ENCODE results near the gene LIPC. TPM values are rescaled to one million over a fixed set of nuclear protein-coding genes. Genes with fewer than 3 reads are reported as not detected.

The LIPC gene
- total RNA-seq, 2 experiments from 2014 or later, result 0.30 to 0.50 TPM

DNA sequence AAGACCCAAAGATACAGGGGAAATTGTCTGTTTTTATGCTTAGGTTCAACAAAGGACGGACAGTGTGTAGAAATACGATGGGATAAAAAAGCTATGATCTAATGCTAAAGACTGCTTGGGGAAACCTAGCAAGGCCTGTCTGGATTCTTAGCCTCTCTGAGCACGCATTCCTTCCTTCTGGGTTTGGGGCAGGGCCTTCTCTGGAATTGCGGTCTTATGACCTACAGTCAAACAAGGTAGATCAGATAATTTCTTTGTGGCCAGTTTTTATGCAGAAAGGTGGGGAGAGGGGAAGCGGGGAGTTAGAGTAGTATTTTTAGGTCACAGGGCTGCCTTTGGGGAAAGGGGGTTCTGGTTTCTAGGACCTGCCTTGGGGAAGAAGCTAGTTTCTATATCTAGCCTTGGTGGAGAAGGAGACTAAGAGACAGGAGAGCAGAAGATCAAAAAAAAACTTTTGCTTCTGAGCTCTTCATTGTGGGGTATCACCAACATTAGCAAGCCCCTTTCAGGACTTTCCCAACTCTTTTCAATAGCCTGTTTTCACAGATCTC lies 39.1 kb upstream of the LIPC start:
- POLR2A ChIA-PET, result no interaction called here
- no peaks in the 10 kb centered on the region for H3K4me1 Mint-ChIP-seq
- H3K36me3 Mint-ChIP-seq (ENCODE audit: low read depth), result no peaks in the 10 kb centered on the region
- intact Hi-C loops (cut with DNase I, micrococcal nuclease), result no loop called here
- CTCF ChIA-PET, result interaction anchor here (0.7 kb wide), 1 partner anchor 12 kb away, joined by 3 read pairs; no protein-coding TSS in a partner anchor
- DNase-seq (no peak), ATAC-seq (no peak)
- no peak overlapping the region for H3K27ac Mint-ChIP-seq
- H3K27me3 Mint-ChIP-seq, result no peaks in the 10 kb centered on the region
- H3K4me3 Mint-ChIP-seq, result no peak overlapping the region
- H3K9me3 Mint-ChIP-seq (ENCODE audit: low read depth), result no peaks in the 10 kb centered on the region

DNA sequence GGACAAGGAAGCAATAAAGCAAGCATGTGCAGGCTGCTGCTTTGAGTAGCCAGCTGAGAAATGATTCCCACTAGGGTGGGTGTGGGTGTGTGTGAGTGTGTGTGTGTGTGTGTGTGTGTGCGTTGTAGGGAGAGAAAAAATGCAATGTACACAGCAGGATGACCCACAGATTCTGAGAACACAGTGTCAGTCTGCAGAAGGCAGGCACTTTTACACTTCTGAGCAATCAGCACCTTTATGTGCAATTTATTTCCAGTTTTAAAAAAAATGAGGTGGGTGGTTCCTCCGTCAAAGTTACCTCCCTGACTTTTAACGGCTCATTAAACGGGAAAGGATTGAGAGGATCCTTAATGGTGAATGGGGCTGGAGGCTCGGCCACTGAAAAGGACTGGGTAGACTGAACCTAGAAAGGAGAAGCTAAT lies 38.5 kb upstream of the LIPC start:
- POLR2A ChIA-PET, result interaction anchor here (1.0 kb wide), 1 partner anchor 38 kb away, joined by 3 read pairs; no protein-coding TSS in a partner anchor
- H3K4me3 Mint-ChIP-seq, result no peak overlapping the region
- CTCF ChIA-PET, result interaction anchor here (0.7 kb wide), 1 partner anchor 12 kb away, joined by 3 read pairs; no protein-coding TSS in a partner anchor
- no peak for ATAC-seq
- no peaks in the 10 kb centered on the region for H3K9me3 Mint-ChIP-seq (ENCODE audit: low read depth)
- no peak overlapping the region for H3K27ac Mint-ChIP-seq
- no peaks in the 10 kb centered on the region for H3K36me3 Mint-ChIP-seq (ENCODE audit: low read depth)
- no peak for DNase-seq
- intact Hi-C loops (cut with DNase I, micrococcal nuclease), result no loop called here
- H3K27me3 Mint-ChIP-seq, result no peaks in the 10 kb centered on the region
- no peaks in the 10 kb centered on the region for H3K4me1 Mint-ChIP-seq

DNA sequence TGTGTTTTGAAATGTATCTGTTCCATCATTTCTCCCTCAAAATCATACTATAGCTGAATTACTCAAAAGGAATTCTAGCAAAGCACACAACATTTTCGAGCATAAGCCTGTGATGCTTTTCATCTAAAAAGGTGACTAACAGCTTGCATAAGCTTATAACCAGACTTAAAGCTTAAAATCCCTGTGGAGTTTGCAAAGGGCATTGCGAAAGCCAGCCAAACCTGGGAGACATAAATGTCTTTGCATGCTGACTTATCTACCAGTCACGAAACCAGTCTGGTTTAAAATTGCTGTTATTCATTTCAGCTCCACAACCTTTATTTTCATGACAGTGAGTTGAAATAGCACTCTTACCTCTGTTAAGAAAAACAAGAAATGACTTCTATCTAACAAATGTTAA lies 35.6 kb upstream of the LIPC start:
- no peak overlapping the region for H3K27ac Mint-ChIP-seq
- ATAC-seq (no peak), DNase-seq (no peak)
- CTCF ChIA-PET, result interaction anchor here (1.0 kb wide), 1 partner anchor 127 kb away, joined by 3 read pairs; no protein-coding TSS in a partner anchor
- no peaks in the 10 kb centered on the region for H3K27me3 Mint-ChIP-seq
- intact Hi-C loops (cut with DNase I, micrococcal nuclease), result no loop called here
- no peak overlapping the region for H3K4me3 Mint-ChIP-seq
- POLR2A ChIA-PET, result no interaction called here
- H3K4me1 Mint-ChIP-seq, result no peaks in the 10 kb centered on the region
- no peaks in the 10 kb centered on the region for H3K36me3 Mint-ChIP-seq (ENCODE audit: low read depth)
- no peaks in the 10 kb centered on the region for H3K9me3 Mint-ChIP-seq (ENCODE audit: low read depth)

DNA sequence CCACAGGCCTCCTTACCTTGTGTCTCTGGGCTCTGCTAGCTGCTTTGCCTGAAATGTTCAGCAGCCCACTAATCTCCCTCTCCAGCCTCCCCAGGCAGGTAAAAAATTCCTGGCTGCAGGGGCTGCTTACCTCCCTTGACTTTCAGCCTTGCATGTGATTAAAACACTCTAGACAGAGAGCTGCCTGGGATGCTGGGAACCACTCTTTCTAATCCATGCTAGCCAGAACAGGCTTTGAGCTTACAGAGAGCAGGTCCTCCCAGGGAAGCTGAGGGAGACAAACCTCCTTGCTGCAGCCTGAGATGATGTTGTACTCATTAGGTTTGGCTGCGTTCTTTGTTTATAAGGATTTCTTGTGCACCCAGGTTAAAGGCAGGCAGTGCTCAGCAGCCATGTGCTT lies 33.7 kb upstream of the LIPC start:
- DNase-seq (no peak), ATAC-seq (no peak)
- Mint-ChIP-seq H3K27ac (no peak overlapping the region), H3K27me3 (no peaks in the 10 kb centered on the region), H3K9me3 (ENCODE audit: low read depth) (no peaks in the 10 kb centered on the region), H3K4me3 (no peak overlapping the region), H3K4me1 (no peaks in the 10 kb centered on the region), H3K36me3 (ENCODE audit: low read depth) (no peaks in the 10 kb centered on the region)
- ChIA-PET CTCF (interaction anchor here (0.7 kb wide), 1 partner anchor 350 kb away, joined by 3 read pairs; no protein-coding TSS in a partner anchor), POLR2A (no interaction called here)
- intact Hi-C loops (cut with DNase I, micrococcal nuclease), result no loop called here

DNA sequence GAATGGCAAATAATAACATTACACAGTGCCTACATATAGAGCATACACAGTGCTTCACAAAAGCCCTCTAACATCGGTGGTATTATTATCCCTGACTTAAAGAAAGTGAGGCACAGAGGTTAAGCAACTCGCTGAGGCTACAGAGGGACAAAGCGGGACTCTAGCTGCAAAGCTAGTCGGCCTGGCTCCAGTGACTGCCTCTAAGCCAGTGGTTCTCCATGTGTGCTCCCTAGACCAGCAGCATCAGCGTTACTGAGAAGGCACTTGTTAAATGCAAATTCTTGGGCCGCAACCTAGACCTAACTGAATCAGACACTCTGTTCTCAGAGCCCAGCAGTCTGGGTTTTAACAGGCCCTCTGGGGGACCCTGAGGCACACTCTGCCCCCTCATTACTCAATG lies 33.1 kb upstream of the LIPC start:
- no peaks in the 10 kb centered on the region for H3K27me3 Mint-ChIP-seq
- intact Hi-C loops (cut with DNase I, micrococcal nuclease), result no loop called here
- H3K27ac Mint-ChIP-seq, result no peak overlapping the region
- no peak for ATAC-seq
- no peaks in the 10 kb centered on the region for H3K9me3 Mint-ChIP-seq (ENCODE audit: low read depth)
- POLR2A ChIA-PET, result no interaction called here
- H3K36me3 Mint-ChIP-seq (ENCODE audit: low read depth), result no peaks in the 10 kb centered on the region
- H3K4me3 Mint-ChIP-seq, result no peak overlapping the region
- no peak for DNase-seq
- no peaks in the 10 kb centered on the region for H3K4me1 Mint-ChIP-seq
- CTCF ChIA-PET, result interaction anchor here (0.7 kb wide), 1 partner anchor 350 kb away, joined by 3 read pairs; no protein-coding TSS in a partner anchor

DNA sequence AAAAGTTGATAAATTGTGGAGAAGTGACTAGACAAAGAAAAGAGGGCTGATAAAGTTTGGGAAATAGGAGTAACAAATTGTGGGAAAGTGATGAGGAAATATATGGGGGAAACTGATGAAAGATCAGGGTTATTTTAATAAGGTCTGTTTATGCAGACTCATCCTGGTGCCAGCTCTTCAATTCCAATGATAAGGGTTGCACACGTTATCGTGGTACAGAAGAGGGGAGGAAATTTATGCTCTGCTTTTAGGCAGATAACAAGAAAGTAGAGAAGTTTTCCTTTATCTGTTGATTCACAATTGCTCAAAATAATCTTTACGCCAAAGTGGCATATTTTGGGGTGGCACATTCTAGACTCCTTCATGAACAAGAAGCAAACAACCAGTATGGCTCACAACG lies 32.1 kb upstream of the LIPC start:
- CTCF ChIA-PET, result no interaction called here
- no peak for DNase-seq
- no peaks in the 10 kb centered on the region for H3K4me1 Mint-ChIP-seq
- POLR2A ChIA-PET, result no interaction called here
- no peaks in the 10 kb centered on the region for H3K9me3 Mint-ChIP-seq (ENCODE audit: low read depth)
- ATAC-seq, result no peak
- no peaks in the 10 kb centered on the region for H3K36me3 Mint-ChIP-seq (ENCODE audit: low read depth)
- H3K27ac Mint-ChIP-seq, result no peak overlapping the region
- intact Hi-C loops (cut with DNase I, micrococcal nuclease), result no loop called here
- H3K4me3 Mint-ChIP-seq, result no peak overlapping the region
- peaks cover 1% of the 10 kb centered on the region for H3K27me3 Mint-ChIP-seq

DNA sequence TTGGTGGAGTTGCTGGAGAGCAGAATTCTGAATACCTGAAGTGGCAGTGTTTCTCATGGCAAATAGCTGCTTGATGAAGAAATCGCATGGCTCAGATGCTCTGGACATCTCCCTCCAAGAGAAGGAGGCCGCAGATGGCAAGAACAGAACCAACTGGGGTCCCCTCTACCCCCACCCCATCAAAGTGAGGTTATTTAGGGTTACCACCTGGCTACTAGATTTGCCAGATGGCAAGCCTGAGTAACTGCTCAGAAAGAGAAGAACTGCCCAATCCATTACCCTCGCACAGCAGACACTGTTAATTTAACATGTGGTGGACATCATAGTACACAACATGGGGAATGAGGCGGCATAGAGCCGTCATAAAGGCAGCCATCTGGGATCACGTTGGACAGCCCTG lies 30.5 kb upstream of the LIPC start:
- POLR2A ChIA-PET, result no interaction called here
- H3K9me3 Mint-ChIP-seq (ENCODE audit: low read depth), result no peaks in the 10 kb centered on the region
- CTCF ChIA-PET, result no interaction called here
- H3K27ac Mint-ChIP-seq, result no peak overlapping the region
- no peak overlapping the region for H3K4me3 Mint-ChIP-seq
- H3K4me1 Mint-ChIP-seq, result no peaks in the 10 kb centered on the region
- ATAC-seq (no peak), DNase-seq (no peak)
- intact Hi-C loops (cut with DNase I, micrococcal nuclease), result no loop called here
- no peaks in the 10 kb centered on the region for H3K36me3 Mint-ChIP-seq (ENCODE audit: low read depth)
- H3K27me3 Mint-ChIP-seq, result peaks cover 1% of the 10 kb centered on the region

DNA sequence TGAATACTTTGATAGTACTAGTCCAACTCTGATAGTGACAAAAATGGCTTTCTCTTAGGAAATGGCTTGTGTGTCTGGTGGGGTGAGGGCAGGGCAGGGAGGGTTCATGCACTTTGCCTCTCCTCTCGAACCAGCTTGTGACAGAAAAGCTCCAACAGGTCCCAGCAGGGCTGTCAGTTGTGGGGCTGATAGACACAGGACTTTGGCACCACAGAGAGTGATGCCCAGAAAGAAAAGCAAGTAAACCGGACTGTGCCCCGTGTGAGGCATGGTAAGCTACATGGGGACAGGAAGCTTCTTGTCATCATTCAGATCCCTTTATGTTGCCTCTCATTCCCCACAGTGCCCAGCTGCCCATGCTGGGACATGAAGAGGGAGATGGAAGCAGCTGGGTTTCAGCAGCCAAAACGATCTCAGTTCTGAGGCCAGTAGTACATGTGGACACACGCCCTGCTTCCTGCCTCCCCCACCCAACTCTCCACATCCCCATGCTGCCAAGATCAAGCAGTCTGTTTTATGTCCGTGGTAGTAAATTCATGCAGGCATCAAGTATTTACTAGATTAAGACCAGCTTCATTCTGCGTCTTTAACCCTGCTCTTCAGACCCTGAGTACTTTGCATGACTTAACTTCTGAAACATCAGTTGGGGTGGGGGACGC lies 29.7 kb upstream of the LIPC start:
- no peak for DNase-seq
- no peaks in the 10 kb centered on the region for H3K4me1 Mint-ChIP-seq
- no peak overlapping the region for H3K27ac Mint-ChIP-seq
- H3K9me3 Mint-ChIP-seq (ENCODE audit: low read depth), result no peaks in the 10 kb centered on the region
- intact Hi-C loops (cut with DNase I, micrococcal nuclease), result no loop called here
- ChIA-PET CTCF (interaction anchor here (0.8 to 1.0 kb wide), 2 partner anchors 62 to 90 kb away, joined by 3 read pairs; no protein-coding TSS in a partner anchor), POLR2A (no interaction called here)
- ATAC-seq, result no peak
- H3K36me3 Mint-ChIP-seq (ENCODE audit: low read depth), result no peaks in the 10 kb centered on the region
- H3K4me3 Mint-ChIP-seq, result no peak overlapping the region
- peaks cover 1% of the 10 kb centered on the region for H3K27me3 Mint-ChIP-seq

DNA sequence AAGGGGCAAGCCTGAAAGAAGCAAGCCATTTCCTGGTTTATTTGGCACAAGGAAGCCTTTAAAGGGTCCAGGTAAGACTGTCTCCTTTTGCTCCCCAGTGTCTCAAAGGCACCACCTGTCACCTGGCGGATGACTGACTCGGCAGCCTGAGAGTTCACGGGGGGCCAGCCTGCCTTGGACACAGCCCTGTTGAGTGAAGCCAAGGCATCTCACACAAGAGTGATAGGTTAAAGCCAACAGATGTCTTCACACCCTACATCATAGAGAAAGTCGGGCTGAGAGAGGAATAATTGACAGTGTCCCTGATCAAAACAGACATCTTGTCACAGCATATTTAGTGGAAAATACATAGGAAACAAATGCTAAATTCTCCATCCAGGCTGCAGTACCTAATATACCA lies 28.2 kb upstream of the LIPC start:
- no peaks in the 10 kb centered on the region for H3K36me3 Mint-ChIP-seq (ENCODE audit: low read depth)
- no peaks in the 10 kb centered on the region for H3K4me1 Mint-ChIP-seq
- POLR2A ChIA-PET, result no interaction called here
- CTCF ChIA-PET, result no interaction called here
- peaks cover 1% of the 10 kb centered on the region for H3K27me3 Mint-ChIP-seq
- H3K9me3 Mint-ChIP-seq (ENCODE audit: low read depth), result no peaks in the 10 kb centered on the region
- no peak overlapping the region for H3K4me3 Mint-ChIP-seq
- no peak for ATAC-seq
- H3K27ac Mint-ChIP-seq, result no peak overlapping the region
- intact Hi-C loops (cut with DNase I, micrococcal nuclease), result no loop called here
- DNase-seq, result no peak

DNA sequence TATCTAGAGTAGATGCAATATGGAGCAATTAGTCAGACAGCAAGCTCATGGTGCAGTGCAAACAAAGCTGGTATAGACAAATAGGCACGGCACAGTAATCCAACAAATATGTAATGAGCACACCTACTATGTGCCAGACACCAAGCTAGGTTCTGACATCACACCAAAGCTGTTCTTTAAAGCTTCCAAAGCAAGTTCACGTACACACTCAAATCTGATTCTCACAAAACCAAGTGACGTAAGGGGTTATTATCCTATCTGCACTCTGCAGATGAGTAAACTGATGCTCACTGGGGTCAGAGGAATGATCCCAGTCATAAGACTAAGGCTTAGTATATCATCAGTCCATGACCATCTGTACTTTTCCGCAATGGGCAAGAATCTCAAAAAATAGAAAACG lies 27.8 kb upstream of the LIPC start:
- intact Hi-C loops (cut with DNase I, micrococcal nuclease), result no loop called here
- CTCF ChIA-PET, result no interaction called here
- Mint-ChIP-seq H3K4me1 (no peaks in the 10 kb centered on the region), H3K27ac (no peak overlapping the region), H3K4me3 (no peak overlapping the region), H3K27me3 (peaks cover 1% of the 10 kb centered on the region), H3K9me3 (ENCODE audit: low read depth) (no peaks in the 10 kb centered on the region), H3K36me3 (ENCODE audit: low read depth) (no peaks in the 10 kb centered on the region)
- DNase-seq, result no peak
- POLR2A ChIA-PET, result no interaction called here
- ATAC-seq, result no peak

DNA sequence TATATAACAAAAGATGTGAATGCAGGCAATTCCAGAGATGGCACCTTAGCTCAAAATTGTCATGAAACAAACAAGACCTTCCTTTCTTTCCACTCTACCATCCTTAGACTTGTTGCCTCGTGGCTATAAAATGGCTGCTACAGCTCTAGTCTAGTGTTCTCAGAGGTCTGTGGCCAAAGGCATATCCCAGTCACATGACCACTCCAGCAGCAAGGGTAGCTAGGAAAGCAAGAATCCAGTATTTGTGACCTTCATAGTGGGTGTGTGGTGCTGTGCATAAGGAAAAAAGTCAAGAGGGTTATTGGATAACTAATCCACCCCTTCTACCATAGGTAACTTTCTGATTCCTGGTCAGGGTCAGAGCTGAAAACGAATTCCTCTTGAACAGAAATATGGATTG lies 27.1 kb upstream of the LIPC start:
- H3K4me3 Mint-ChIP-seq, result no peak overlapping the region
- no peaks in the 10 kb centered on the region for H3K36me3 Mint-ChIP-seq (ENCODE audit: low read depth)
- DNase-seq, result no peak
- intact Hi-C loops (cut with DNase I, micrococcal nuclease), result no loop called here
- H3K27ac Mint-ChIP-seq, result no peak overlapping the region
- no peaks in the 10 kb centered on the region for H3K9me3 Mint-ChIP-seq (ENCODE audit: low read depth)
- peaks cover 1% of the 10 kb centered on the region for H3K27me3 Mint-ChIP-seq
- no peak for ATAC-seq
- peaks cover 4% of the 10 kb centered on the region for H3K4me1 Mint-ChIP-seq
- CTCF ChIA-PET, result interaction anchor here (0.5 kb wide), 1 partner anchor 12 kb away, joined by 3 read pairs; no protein-coding TSS in a partner anchor
- POLR2A ChIA-PET, result no interaction called here

DNA sequence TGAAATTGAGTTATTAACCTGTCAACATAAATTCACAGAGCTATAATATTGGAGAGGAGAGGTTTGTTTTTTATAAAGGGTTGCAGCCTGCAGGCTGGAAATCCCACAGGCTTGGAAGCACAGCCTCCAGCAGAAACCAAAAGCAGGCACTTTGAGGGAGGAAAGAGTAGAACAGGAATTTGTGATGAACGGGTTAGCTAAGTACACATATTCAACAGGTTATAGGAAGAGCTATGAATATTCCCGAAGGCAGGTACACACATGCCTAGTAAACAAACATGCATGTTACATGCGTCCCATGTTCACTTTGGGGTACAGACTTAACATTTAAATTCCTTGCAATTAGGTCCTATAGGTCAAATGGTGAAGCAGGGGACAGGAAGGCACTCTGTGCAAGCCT lies 25.9 kb upstream of the LIPC start:
- ATAC-seq, result no peak
- Mint-ChIP-seq H3K4me3 (no peak overlapping the region), H3K9me3 (ENCODE audit: low read depth) (no peaks in the 10 kb centered on the region), H3K27ac (no peak overlapping the region), H3K4me1 (peaks cover 13% of the 10 kb centered on the region), H3K36me3 (ENCODE audit: low read depth) (no peaks in the 10 kb centered on the region), H3K27me3 (peaks cover 1% of the 10 kb centered on the region)
- intact Hi-C loops (cut with DNase I, micrococcal nuclease), result no loop called here
- CTCF ChIA-PET, result no interaction called here
- no peak for DNase-seq
- POLR2A ChIA-PET, result no interaction called here
